T-cell (primary cell): ENCODE results near the gene GLIS1. TPM values are rescaled to one million over a fixed set of nuclear protein-coding genes. Genes with fewer than 3 reads are reported as not detected.
"Not testable (repeated sequence)": the region's sequence is repeated elsewhere in the genome, so short reads cannot be mapped to it uniquely, and the experiment has no call there.

Source experiments
- ATAC-seq, 4 experiments: fragments of 200-7000 bp in 3 of 4; fragments of 150-1000 bp in 1 of 4; cut with Tn5 transposase; replicated peaks in 1 of 4; 1 replicate in 3 of 4; 2 replicates in 1 of 4; pipeline ENCODE4 v1.10.0; 2021; ENCODE audit warnings: moderate library complexity in 3 of 4, mild to moderate bottlenecking in 2 of 4, moderate number of reproducible peaks in 1 of 4
- CTCF ChIA-PET, 2 donors: fragments of 300-600 bp; sonication (Branson Sonifier 250); formaldehyde crosslinking; loops; one replicate each; lab custom pipeline; 2022; ENCODE audit warnings: antibody characterized with exemption in 2 of 2; lab: Charles Lee
- POLR2A ChIA-PET, 2 donors: fragments of 300-600 bp; sonication (Branson Sonifier 250); formaldehyde crosslinking; loops; one replicate each; lab custom pipeline; 2022; ENCODE audit warnings: antibody characterized with exemption in 2 of 2; lab: Charles Lee
- DNase-seq, 35 experiments: peaks; one replicate each; pipeline versions ENCODE4 v3.0.0 to v3.0.0-alpha.2; 2013 to 2023
- H3K27ac ChIP-seq: one replicate; pipeline ENCODE4 v1.5.1; 2013; ENCODE audit warnings: low read length
- H3K27me3 ChIP-seq, 2 experiments: replicated peaks in 1 of 2; 1 replicate in 1 of 2; 2 replicates in 1 of 2; pipeline versions ENCODE4 v1.6.1 to v1.7.0; 2013; ENCODE audit warnings: low read length in 1 of 2, mixed read lengths in 1 of 2; ENCODE audit not compliant: control insufficient read depth in 2 of 2, insufficient read depth in 2 of 2; ENCODE audit errors: extremely low read depth in 1 of 2
- H3K36me3 ChIP-seq, 2 donors: 1 replicate in 1 of 2; 2 replicates in 1 of 2; pipeline versions ENCODE4 v1.6.1 to v1.7.0; 2013; ENCODE audit warnings: low read length in 1 of 2; ENCODE audit not compliant: control insufficient read depth in 2 of 2, insufficient read depth in 1 of 2; ENCODE audit errors: extremely low read depth in 1 of 2
- H3K4me1 ChIP-seq, 2 experiments: 1 replicate in 1 of 2; 2 replicates in 1 of 2; pipeline versions ENCODE4 v1.6.1 to v1.7.0; 2013; ENCODE audit warnings: low read length in 2 of 2, mixed read lengths in 1 of 2; ENCODE audit not compliant: insufficient read depth in 2 of 2, control insufficient read depth in 1 of 2; ENCODE audit errors: extremely low read depth in 1 of 2
- H3K4me3 ChIP-seq, 2 donors: 1 replicate in 1 of 2; 2 replicates in 1 of 2; pipeline versions ENCODE4 v1.5.1 to v1.7.0; 2013; ENCODE audit warnings: mild to moderate bottlenecking in 2 of 2, low read length in 1 of 2, moderate library complexity in 1 of 2; ENCODE audit not compliant: control insufficient read depth in 1 of 2; ENCODE audit errors: extremely low read depth in 1 of 2
- H3K9me3 ChIP-seq: 2 replicates; pipeline ENCODE4 v1.7.0; 2013
- H3K27ac Mint-ChIP-seq, 2 donors: one replicate each; pipeline ENCODE4 v1.8.0; 2020 to 2021; ENCODE audit warnings: mild to moderate bottlenecking in 2 of 2, mixed read lengths in 2 of 2
- H3K27me3 Mint-ChIP-seq, 2 donors: one replicate each; pipeline ENCODE4 v1.8.0; 2021 to 2022; ENCODE audit warnings: mixed read lengths in 2 of 2
- H3K36me3 Mint-ChIP-seq: one replicate; pipeline ENCODE4 v1.8.0; 2021; ENCODE audit warnings: mixed read lengths
- H3K4me1 Mint-ChIP-seq, 3 donors: one replicate each; pipeline ENCODE4 v1.8.0; 2020 to 2022; ENCODE audit warnings: mixed read lengths in 3 of 3, mild to moderate bottlenecking in 1 of 3
- H3K4me3 Mint-ChIP-seq, 3 donors: one replicate each; pipeline ENCODE4 v1.8.0; 2020 to 2022; ENCODE audit warnings: mild to moderate bottlenecking in 3 of 3, mixed read lengths in 3 of 3, moderate library complexity in 3 of 3
- H3K9me3 Mint-ChIP-seq, 3 donors: one replicate each; pipeline ENCODE4 v1.8.0; 2020 to 2022; ENCODE audit warnings: mixed read lengths in 3 of 3
- WGBS: methylation state at CpG from one replicate; pipeline ENCODE4 v1.1.5; 2013; ENCODE audit warnings: missing lambda C conversion rate; ENCODE audit not compliant: insufficient coverage; 5-methylcytosine and 5-hydroxymethylcytosine counted together
- total RNA-seq, 35 experiments: library from RNA in 6 of 35; stranded (reverse) in 6 of 35; fragments of 120-200 nt in 1 of 35; gene quantifications; one replicate each; pipeline versions ENCODE4 v1.2.1 to v1.2.4 and lab custom pipeline; 2013 to 2026

The GLIS1 gene
- total RNA-seq, 5 donors from 2014 or later (not counting 1 experiment from before 2014, with no cell fraction given): not detected

GRCh38 chr1:53763461-53763860 is 24.5 kb upstream of the GLIS1 start:
- no peak overlapping the region for H3K27ac ChIP-seq
- no peaks in the 10 kb centered on the region for H3K4me1 ChIP-seq
- no peaks in the 10 kb centered on the region for H3K36me3 ChIP-seq
- ChIA-PET POLR2A (no interaction called here), CTCF (interaction anchor here in 1 of 2 donors (0.7 kb wide), 1 partner anchor 9 kb away, joined by 3 read pairs; no protein-coding TSS in a partner anchor)
- DNase-seq (no peak), ATAC-seq (no peak)
- Mint-ChIP-seq H3K4me1 (peaks cover 0 to 20% (median 13%) of the 10 kb centered on the region in 3 donors), H3K27ac (no peak overlapping the region), H3K4me3 (no peak overlapping the region), H3K9me3 (peaks cover 0 to 5% (median 5%) of the 10 kb centered on the region in 3 donors), H3K36me3 (peaks cover 53% of the 10 kb centered on the region), H3K27me3 (no peaks in the 10 kb centered on the region)
- WGBS: no CpG with 5 or more reads among the region's 4 CpGs
- H3K9me3 ChIP-seq: no peaks in the 10 kb centered on the region
- no peaks in the 10 kb centered on the region for H3K27me3 ChIP-seq
- H3K4me3 ChIP-seq: no peak overlapping the region

- H3K4me3 ChIP-seq, POLR2A ChIA-PET, H3K36me3 ChIP-seq, H3K27ac Mint-ChIP-seq, H3K27ac ChIP-seq, H3K9me3 Mint-ChIP-seq, H3K4me1 Mint-ChIP-seq, DNase-seq, CTCF ChIA-PET, H3K9me3 ChIP-seq, H3K4me1 ChIP-seq, H3K4me3 Mint-ChIP-seq, H3K27me3 Mint-ChIP-seq, ATAC-seq, H3K27me3 ChIP-seq: not testable (repeated sequence)
- WGBS: 100% methylated on average over 2 of the region's 7 CpGs
- H3K36me3 Mint-ChIP-seq: peaks cover 43% of the 10 kb centered on the region
Observed at GRCh38 chr1:53760497-53760896, 21.5 kb upstream of the GLIS1 start.

- Mint-ChIP-seq H3K9me3 (no peaks in the 10 kb centered on the region), H3K36me3 (peaks cover 17% of the 10 kb centered on the region), H3K27me3 (no peaks in the 10 kb centered on the region), H3K27ac (no peak overlapping the region), H3K4me1 (no peaks in the 10 kb centered on the region), H3K4me3 (no peak overlapping the region)
- WGBS: 92% methylated on average over 5 of the region's 5 CpGs
- CTCF ChIA-PET: no interaction called here
- Histone ChIP-seq H3K27me3 (no peaks in the 10 kb centered on the region), H3K36me3 (no peaks in the 10 kb centered on the region), H3K9me3 (no peaks in the 10 kb centered on the region), H3K27ac (no peak overlapping the region), H3K4me1 (no peaks in the 10 kb centered on the region), H3K4me3 (no peak overlapping the region)
- no peak for DNase-seq
- POLR2A ChIA-PET: no interaction called here
- ATAC-seq: no peak
Observed at GRCh38 chr1:53755874-53756273, 16.9 kb upstream of the GLIS1 start.

GRCh38 chr1:53754484-53755312 is 15.7 kb upstream of the GLIS1 start:
- no peaks in the 10 kb centered on the region for H3K9me3 Mint-ChIP-seq

GRCh38 chr1:53752281-53752680 is 13.3 kb upstream of the GLIS1 start:
- Mint-ChIP-seq H3K27me3 (peaks cover 5% of the 10 kb centered on the region in 2 donors), H3K4me3 (no peak overlapping the region), H3K27ac (no peak overlapping the region), H3K36me3 (no peaks in the 10 kb centered on the region), H3K4me1 (no peaks in the 10 kb centered on the region), H3K9me3 (no peaks in the 10 kb centered on the region)
- Histone ChIP-seq H3K4me1 (no peaks in the 10 kb centered on the region), H3K4me3 (no peak overlapping the region), H3K9me3 (no peaks in the 10 kb centered on the region), H3K36me3 (no peaks in the 10 kb centered on the region), H3K27me3 (peaks cover 0 to 3% of the 10 kb centered on the region in 2 experiments), H3K27ac (no peak overlapping the region)
- ATAC-seq (no peak), DNase-seq (no peak)
- 79% methylated on average over 5 of the region's 6 CpGs for WGBS
- CTCF ChIA-PET: no interaction called here
- POLR2A ChIA-PET: no interaction called here

More at GRCh38 chr1:53754484-53755312, 15.7 kb upstream of the GLIS1 start:
- POLR2A ChIA-PET: no interaction called here
- ATAC-seq (no peak), DNase-seq (peak in 5 of 35 experiments; percentile 9 to 53 (median 12))
- no peak overlapping the region for H3K4me3 Mint-ChIP-seq
- no peaks in the 10 kb centered on the region for H3K4me1 Mint-ChIP-seq
- CTCF ChIA-PET: interaction anchor here in 1 of 2 donors (0.7 kb wide), 2 partner anchors 8 to 61 kb away, joined by 3 to 7 read pairs; no protein-coding TSS in a partner anchor
- no peak overlapping the region for H3K27ac ChIP-seq
- H3K9me3 ChIP-seq: no peaks in the 10 kb centered on the region
- no peaks in the 10 kb centered on the region for H3K27me3 ChIP-seq
- H3K4me3 ChIP-seq: no peak overlapping the region
- no peaks in the 10 kb centered on the region for H3K27me3 Mint-ChIP-seq
- H3K27ac Mint-ChIP-seq: no peak overlapping the region
- H3K36me3 ChIP-seq: no peaks in the 10 kb centered on the region
- peaks cover 10% of the 10 kb centered on the region for H3K36me3 Mint-ChIP-seq
- no peaks in the 10 kb centered on the region for H3K4me1 ChIP-seq
- WGBS: no CpG with 5 or more reads among the region's 6 CpGs

- H3K9me3 ChIP-seq: no peaks in the 10 kb centered on the region
- Mint-ChIP-seq H3K9me3 (peaks cover under 1 to 6% (median 1%) of the 10 kb centered on the region in 3 donors), H3K36me3 (no peaks in the 10 kb centered on the region), H3K27me3 (peaks cover 17 to 18% of the 10 kb centered on the region in 2 donors), H3K4me1 (no peaks in the 10 kb centered on the region), H3K27ac (no peak overlapping the region), H3K4me3 (no peak overlapping the region)
- DNase-seq (no peak), ATAC-seq (no peak)
- peaks cover under 1 to 3% of the 10 kb centered on the region in 2 experiments for H3K27me3 ChIP-seq
- H3K4me3 ChIP-seq: no peak overlapping the region
- ChIA-PET POLR2A (no interaction called here), CTCF (no interaction called here)
- no peaks in the 10 kb centered on the region for H3K4me1 ChIP-seq
- H3K36me3 ChIP-seq: no peaks in the 10 kb centered on the region
- H3K27ac ChIP-seq: no peak overlapping the region
- 80% methylated on average over 6 of the region's 8 CpGs for WGBS
Observed at GRCh38 chr1:53747841-53748240, 8.9 kb upstream of the GLIS1 start.
